GM18499 (cell line): Measurements from ENCODE around the gene ZCCHC14.
"Not testable (repeated sequence)": the region's sequence is repeated elsewhere in the genome, so short reads cannot be mapped to it uniquely, and the experiment has no call there.

Experiments used
- ATAC-seq: cut with Tn5 transposase; IDR thresholded peaks from one replicate; pipeline ENCODE4 v1.9.1; 2021; ENCODE audit warnings: moderate number of reproducible peaks; ENCODE audit not compliant: insufficient read depth, unreplicated experiment

Gene ZCCHC14

GRCh38 chr16:87371261-87371866, 121.5 kb downstream of the ZCCHC14 start:
- ATAC-seq = no peak

- no peak for ATAC-seq
Observed at GRCh38 chr16:87369796-87370719, 122.8 kb downstream of the ZCCHC14 start.

- ATAC-seq = no peak
Observed at GRCh38 chr16:87369117-87369765, 123.6 kb downstream of the ZCCHC14 start.

GRCh38 chr16:87368029-87368770, 124.6 kb downstream of the ZCCHC14 start:
- ATAC-seq = no peak

GRCh38 chr16:87367529-87367928, 125.3 kb downstream of the ZCCHC14 start:
- no peak for ATAC-seq

- ATAC-seq = no peak
Observed at GRCh38 chr16:87366930-87367329, 125.9 kb downstream of the ZCCHC14 start.

- ATAC-seq = no peak
Observed at GRCh38 chr16:87366288-87366687, 126.5 kb downstream of the ZCCHC14 start.

- no peak for ATAC-seq
Observed at GRCh38 chr16:87365021-87365713, 127.7 kb downstream of the ZCCHC14 start.

- ATAC-seq = no peak
Observed at GRCh38 chr16:87363771-87364455, 128.9 kb downstream of the ZCCHC14 start.

GRCh38 chr16:87362828-87363559, 129.8 kb downstream of the ZCCHC14 start:
- ATAC-seq = not testable (repeated sequence)

- no peak for ATAC-seq
Observed at GRCh38 chr16:87361916-87362619, 130.8 kb downstream of the ZCCHC14 start.

GRCh38 chr16:87360862-87361610, 131.8 kb downstream of the ZCCHC14 start:
- no peak for ATAC-seq

- ATAC-seq = no peak
Observed at GRCh38 chr16:87359121-87359520, 133.7 kb downstream of the ZCCHC14 start.

- no peak for ATAC-seq
Observed at GRCh38 chr16:87358696-87359095, 134.1 kb downstream of the ZCCHC14 start.

- no peak for ATAC-seq
Observed at GRCh38 chr16:87358250-87358649, 134.6 kb downstream of the ZCCHC14 start.

- no peak for ATAC-seq
Observed at GRCh38 chr16:87356491-87356853, 136.4 kb downstream of the ZCCHC14 start.
